ENCODE measurements around the gene RIPPLY2. TPM values are rescaled to one million over a fixed set of nuclear protein-coding genes. Genes with fewer than 3 reads are reported as not detected.

RIPPLY2 gene
- total and polyA plus RNA-seq, 2 donors (not counting 3 experiments of a cell fraction or from before 2014, with no cell fraction given): 0.25 to 0.53 TPM

GRCh38 chr6:83883240-83883639 is 30.1 kb downstream of the RIPPLY2 start:
- no peak for TF ChIP-seq POLR2AphosphoS5 (IDR thresholded peaks at IDR 0.05; ENCODE audit: insufficient read depth, low read depth, low read length)
- no peak for TF ChIP-seq MAX (IDR thresholded peaks at IDR 0.05; ENCODE audit: insufficient read depth, insufficient read length)
- TF ChIP-seq JUN (IDR thresholded peaks at IDR 0.05; ENCODE audit: borderline replicate concordance, insufficient read depth, insufficient read length, low read depth): no peak
- no peak for TF ChIP-seq FOS (IDR thresholded peaks at IDR 0.05; ENCODE audit: borderline replicate concordance, insufficient read depth, low read length)
- TF ChIP-seq CTCF (IDR thresholded peaks at IDR 0.05; ENCODE audit: extremely low read depth in 1 of 2, insufficient read depth in 1 of 2, low read depth in 1 of 2, low read length in 2 of 2): no peak
- TF ChIP-seq POLR2A (IDR thresholded peaks at IDR 0.05; ENCODE audit: low read depth, low read length): no peak
- TF ChIP-seq MYC (IDR thresholded peaks at IDR 0.05; ENCODE audit: low read depth, low read length): no peak
- no peak for TF ChIP-seq EZH2 (IDR thresholded peaks at IDR 0.05; ENCODE audit: borderline replicate concordance, low read depth, low read length, severe bottlenecking)
- TF ChIP-seq GATA2 (IDR thresholded peaks at IDR 0.05; ENCODE audit: insufficient read depth, insufficient read length, low read depth, low read length): no peak
- FAIRE-seq (no peak), DNase-seq (ENCODE audit: low read depth, low spot score) (peak; percentile 62)
- intact Hi-C loops (cut with micrococcal nuclease) (loop anchor here (5.0 to 10.0 kb wide), 4 partner anchors 268 to 1442 kb away; no protein-coding TSS in a partner anchor), dilution Hi-C loops (cut with MboI; ENCODE audit: extremely low pct_ligation_motif_present, low sequenced_read_pairs) (no loop called here)
- Histone ChIP-seq H2AFZ (ENCODE audit: low read depth, low read length) (no peak overlapping the region), H3K9me1 (replicated peaks; ENCODE audit: control insufficient read depth, extremely low read depth, insufficient read depth, low read length) (no peaks in the 10 kb centered on the region), H3K4me1 (ENCODE audit: control insufficient read depth, extremely low read depth, insufficient read depth, low read length) (peaks cover 9% of the 10 kb centered on the region), H3K27me3 (ENCODE audit: control insufficient read depth in 2 of 2, insufficient read depth in 2 of 2, low read length in 2 of 2) (no peaks in the 10 kb centered on the region), H3K9me3 (replicated peaks; ENCODE audit: control insufficient read depth, insufficient read depth, low read length) (no peaks in the 10 kb centered on the region), H3K4me3 (replicated peaks in 1 of 3; ENCODE audit: insufficient read depth in 1 of 3, low read depth in 1 of 3, low read length in 3 of 3) (no peak overlapping the region), H3K27ac (ENCODE audit: insufficient read depth, low read depth, low read length) (no peak overlapping the region), H3K79me2 (ENCODE audit: control insufficient read depth, insufficient read depth, low read length) (no peaks in the 10 kb centered on the region), H4K20me1 (replicated peaks; ENCODE audit: control insufficient read depth, extremely low read depth, insufficient read depth, low read length) (no peaks in the 10 kb centered on the region), H3K36me3 (ENCODE audit: control insufficient read depth in 2 of 2, extremely low read depth in 1 of 2, insufficient read depth in 2 of 2, low read length in 2 of 2) (no peaks in the 10 kb centered on the region), H3K4me2 (ENCODE audit: insufficient read depth, low read length) (no peak overlapping the region), H3K9ac (replicated peaks; ENCODE audit: extremely low read depth, insufficient read depth, low read length) (no peak overlapping the region)
- ChIA-PET CTCF (interaction anchor here (1.3 to 2.7 kb wide), 5 partner anchors 9 to 539 kb away, joined by 3 to 18 read pairs (median 12); partner anchors contain the start of gene CEP162), POLR2A (no interaction called here)
- no TSS peak for BruUV-seq (replicated peaks)
